Mesendoderm (in vitro differentiated cells): Measurements from ENCODE around the gene CCL16.

Experiments
- DNase-seq: peaks from one replicate; pipeline ENCODE4 v3.0.0; 2013
- H2AK5ac ChIP-seq: 2 replicates; pipeline ENCODE4 v1.6.1; 2013; ENCODE audit warnings: low read length, inconsistent platforms
- H2BK120ac ChIP-seq: 2 replicates; pipeline ENCODE4 v1.6.1; 2013; ENCODE audit warnings: low read depth, mild to moderate bottlenecking, low read length, moderate library complexity, mixed read lengths
- H2BK15ac ChIP-seq: replicated peaks from 2 replicates; pipeline ENCODE4 v1.6.1; 2013; ENCODE audit warnings: low read depth, mild to moderate bottlenecking, moderate library complexity
- H2BK5ac ChIP-seq: 2 replicates; pipeline ENCODE4 v1.6.1; 2013; ENCODE audit warnings: low read length, inconsistent platforms
- H3K18ac ChIP-seq: 2 replicates; pipeline ENCODE4 v1.6.1; 2013; ENCODE audit warnings: mild to moderate bottlenecking, low read length, mixed read lengths
- H3K23ac ChIP-seq: one replicate; pipeline ENCODE4 v1.6.1; 2013; ENCODE audit warnings: low read length
- H3K27ac ChIP-seq: 2 replicates; pipeline ENCODE4 v1.5.1; 2013; ENCODE audit warnings: low read depth, mild to moderate bottlenecking, inconsistent platforms, low read length, moderate library complexity
- H3K27me3 ChIP-seq: 2 replicates; pipeline ENCODE4 v1.6.1; 2013; ENCODE audit warnings: low read length, control low read depth, mild to moderate bottlenecking, inconsistent platforms; ENCODE audit not compliant: insufficient read depth, poor library complexity
- H3K36me3 ChIP-seq: 2 replicates; pipeline ENCODE4 v1.6.1; 2013; ENCODE audit warnings: low read length, inconsistent platforms; ENCODE audit not compliant: control insufficient read depth, insufficient read depth
- H3K4ac ChIP-seq: one replicate; pipeline ENCODE4 v1.6.1; 2013; ENCODE audit warnings: low read depth, mild to moderate bottlenecking, low read length, moderate library complexity
- H3K4me1 ChIP-seq: 2 replicates; pipeline ENCODE4 v1.6.1; 2013; ENCODE audit warnings: low read depth, low read length, inconsistent platforms; ENCODE audit not compliant: control insufficient read depth
- H3K4me2 ChIP-seq: 2 replicates; pipeline ENCODE4 v1.6.1; 2013; ENCODE audit warnings: low read length
- H3K4me3 ChIP-seq: 2 replicates; pipeline ENCODE4 v1.5.1; 2013; ENCODE audit warnings: mild to moderate bottlenecking, low read length
- H3K56ac ChIP-seq: one replicate; pipeline ENCODE4 v1.6.1; 2013; ENCODE audit warnings: low read length
- H3K79me1 ChIP-seq: 2 replicates; pipeline ENCODE4 v1.6.1; 2013; ENCODE audit warnings: low read length, inconsistent platforms
- H3K79me2 ChIP-seq: 2 replicates; pipeline ENCODE4 v1.6.1; 2013; ENCODE audit warnings: mild to moderate bottlenecking, low read length; ENCODE audit not compliant: control insufficient read depth, insufficient read depth
- H3K9ac ChIP-seq: 2 replicates; pipeline ENCODE4 v1.6.1; 2013; ENCODE audit warnings: low read length, inconsistent platforms
- H4K5ac ChIP-seq: one replicate; pipeline ENCODE4 v1.6.1; 2013; ENCODE audit warnings: low read length
- H4K8ac ChIP-seq: one replicate; pipeline ENCODE4 v1.6.1; 2013; ENCODE audit warnings: low read depth, mild to moderate bottlenecking, control low read depth, low read length, moderate library complexity
- WGBS: extraction: QIAGEN DNeasy Blood & Tissue Kit; methylation state at CpG from one replicate; pipeline ENCODE4 v1.1.7; 2013; ENCODE audit warnings: low lambda C conversion rate, missing lambda C conversion rate; ENCODE audit not compliant: insufficient coverage; ENCODE audit errors: extremely low coverage; 5-methylcytosine and 5-hydroxymethylcytosine counted together

Gene CCL16

GRCh38 chr17:35963663-35964062 is 17.6 kb downstream of the CCL16 start:
- Histone ChIP-seq H3K18ac (no peak overlapping the region), H3K4ac (no peak overlapping the region), H2AK5ac (no peak overlapping the region), H3K23ac (no peak overlapping the region), H2BK5ac (no peak overlapping the region), H3K9ac (no peak overlapping the region), H3K36me3 (no peaks in the 10 kb centered on the region), H3K27me3 (no peaks in the 10 kb centered on the region), H3K4me2 (no peak overlapping the region), H3K56ac (no peak overlapping the region), H3K4me1 (no peaks in the 10 kb centered on the region), H4K5ac (no peak overlapping the region), H2BK120ac (no peak overlapping the region), H3K79me1 (no peaks in the 10 kb centered on the region), H4K8ac (no peak overlapping the region), H3K4me3 (no peak overlapping the region), H3K27ac (no peak overlapping the region), H3K79me2 (no peaks in the 10 kb centered on the region), H2BK15ac (no peak overlapping the region)
- no CpG with 5 or more reads among the region's 6 CpGs for WGBS
- DNase-seq, result no peak

- no peak overlapping the region for H2AK5ac ChIP-seq
- H3K79me1 ChIP-seq, result no peaks in the 10 kb centered on the region
- H3K4me3 ChIP-seq, result no peak overlapping the region
- H3K9ac ChIP-seq, result no peak overlapping the region
- peaks cover 5% of the 10 kb centered on the region for H3K4me1 ChIP-seq
- WGBS, result no CpG with 5 or more reads among the region's 7 CpGs
- no peak overlapping the region for H3K18ac ChIP-seq
- no peak overlapping the region for H3K23ac ChIP-seq
- no peak for DNase-seq
- H4K5ac ChIP-seq, result no peak overlapping the region
- H3K56ac ChIP-seq, result no peak overlapping the region
- no peaks in the 10 kb centered on the region for H3K36me3 ChIP-seq
- H3K79me2 ChIP-seq, result no peaks in the 10 kb centered on the region
- H3K4me2 ChIP-seq, result no peak overlapping the region
- H3K4ac ChIP-seq, result no peak overlapping the region
- no peak overlapping the region for H4K8ac ChIP-seq
- no peak overlapping the region for H2BK15ac ChIP-seq
- no peak overlapping the region for H2BK120ac ChIP-seq
- no peak overlapping the region for H2BK5ac ChIP-seq
- no peaks in the 10 kb centered on the region for H3K27me3 ChIP-seq
- H3K27ac ChIP-seq, result no peak overlapping the region
These were observed 27.6 kb downstream of the CCL16 start for GRCh38 chr17:35953720-35954119.

GRCh38 chr17:35949401-35949800 is 31.9 kb downstream of the CCL16 start:
- no peak for DNase-seq
- H3K56ac ChIP-seq, result no peak overlapping the region
- WGBS, result no CpG with 5 or more reads among the region's 3 CpGs

GRCh38 chr17:35948092-35948491 is 33.2 kb downstream of the CCL16 start:
- DNase-seq, result peak; percentile 14
- H3K9ac ChIP-seq, result no peak overlapping the region
- no peak overlapping the region for H4K5ac ChIP-seq
- no peak overlapping the region for H3K56ac ChIP-seq
- H4K8ac ChIP-seq, result no peak overlapping the region
- H3K36me3 ChIP-seq, result no peaks in the 10 kb centered on the region
- H3K27me3 ChIP-seq, result no peaks in the 10 kb centered on the region
- WGBS, result no CpG with 5 or more reads among the region's 7 CpGs
- no peak overlapping the region for H3K18ac ChIP-seq
- H2BK5ac ChIP-seq, result no peak overlapping the region
- no peak overlapping the region for H3K4me3 ChIP-seq
- no peak overlapping the region for H3K27ac ChIP-seq
- no peak overlapping the region for H2BK120ac ChIP-seq
- no peaks in the 10 kb centered on the region for H3K4me1 ChIP-seq
- H3K79me2 ChIP-seq, result no peaks in the 10 kb centered on the region
- no peak overlapping the region for H2AK5ac ChIP-seq
- H3K79me1 ChIP-seq, result no peaks in the 10 kb centered on the region
- H2BK15ac ChIP-seq, result no peak overlapping the region
- H3K4ac ChIP-seq, result no peak overlapping the region
- H3K4me2 ChIP-seq, result no peak overlapping the region
- no peak overlapping the region for H3K23ac ChIP-seq

More at GRCh38 chr17:35949401-35949800, 31.9 kb downstream of the CCL16 start:
- H2BK5ac ChIP-seq, result no peak overlapping the region
- no peak overlapping the region for H3K18ac ChIP-seq
- no peaks in the 10 kb centered on the region for H3K36me3 ChIP-seq
- H3K4me2 ChIP-seq, result no peak overlapping the region
- no peak overlapping the region for H4K5ac ChIP-seq
- no peak overlapping the region for H2AK5ac ChIP-seq
- H3K27ac ChIP-seq, result no peak overlapping the region
- H3K23ac ChIP-seq, result no peak overlapping the region
- no peak overlapping the region for H3K4ac ChIP-seq
- no peak overlapping the region for H2BK15ac ChIP-seq
- H3K9ac ChIP-seq, result no peak overlapping the region
- no peak overlapping the region for H3K4me3 ChIP-seq
- H3K27me3 ChIP-seq, result no peaks in the 10 kb centered on the region
- H4K8ac ChIP-seq, result no peak overlapping the region
- H3K4me1 ChIP-seq, result peaks cover 5% of the 10 kb centered on the region
- H3K79me2 ChIP-seq, result no peaks in the 10 kb centered on the region
- H2BK120ac ChIP-seq, result no peak overlapping the region
- no peaks in the 10 kb centered on the region for H3K79me1 ChIP-seq

- Histone ChIP-seq H3K79me2 (no peaks in the 10 kb centered on the region), H3K36me3 (no peaks in the 10 kb centered on the region), H4K5ac (no peak overlapping the region), H2BK15ac (no peak overlapping the region), H3K79me1 (no peaks in the 10 kb centered on the region), H3K4me1 (no peaks in the 10 kb centered on the region), H3K18ac (no peak overlapping the region), H4K8ac (no peak overlapping the region), H3K4me2 (no peak overlapping the region), H2BK120ac (no peak overlapping the region), H3K9ac (no peak overlapping the region), H3K27me3 (no peaks in the 10 kb centered on the region), H3K56ac (no peak overlapping the region), H3K4me3 (no peak overlapping the region), H3K4ac (no peak overlapping the region), H2AK5ac (no peak overlapping the region), H2BK5ac (no peak overlapping the region), H3K27ac (no peak overlapping the region), H3K23ac (no peak overlapping the region)
- DNase-seq, result peak; percentile 72
- WGBS, result no CpG with 5 or more reads among the region's 12 CpGs
These were observed 34.1 kb downstream of the CCL16 start for GRCh38 chr17:35947156-35947585.

- WGBS, result no CpG with 5 or more reads among the region's 4 CpGs
- H4K5ac ChIP-seq, result no peak overlapping the region
- no peak overlapping the region for H3K9ac ChIP-seq
These were observed 37.1 kb downstream of the CCL16 start for GRCh38 chr17:35944151-35944550.

More at GRCh38 chr17:35944151-35944550, 37.1 kb downstream of the CCL16 start:
- Histone ChIP-seq H3K36me3 (no peaks in the 10 kb centered on the region), H3K56ac (no peak overlapping the region), H3K4me1 (no peaks in the 10 kb centered on the region), H3K23ac (no peak overlapping the region), H2AK5ac (no peak overlapping the region), H2BK120ac (no peak overlapping the region), H3K79me2 (no peaks in the 10 kb centered on the region), H3K27me3 (no peaks in the 10 kb centered on the region), H2BK15ac (no peak overlapping the region), H3K79me1 (no peaks in the 10 kb centered on the region), H3K4me3 (no peak overlapping the region), H4K8ac (no peak overlapping the region), H3K27ac (no peak overlapping the region), H2BK5ac (no peak overlapping the region), H3K4me2 (no peak overlapping the region), H3K4ac (no peak overlapping the region), H3K18ac (no peak overlapping the region)
- DNase-seq, result peak; percentile 14
